GM18858 (cell line): ENCODE results near the gene DOK6.

Experiments used
- ATAC-seq: cut with Tn5 transposase; IDR thresholded peaks from one replicate; pipeline ENCODE4 v1.9.1; 2021; ENCODE audit not compliant: unreplicated experiment

The DOK6 gene

GRCh38 chr18:69734536-69734935 lies 333.8 kb downstream of the DOK6 start:
- no peak for ATAC-seq

GRCh38 chr18:69736730-69737129 lies 336.0 kb downstream of the DOK6 start:
- no peak for ATAC-seq

GRCh38 chr18:69737851-69738250 lies 337.2 kb downstream of the DOK6 start:
- ATAC-seq = no peak

- ATAC-seq = no peak
Measured at GRCh38 chr18:69747388-69747787, 346.7 kb downstream of the DOK6 start.

GRCh38 chr18:69752737-69753380 lies 352.2 kb downstream of the DOK6 start:
- no peak for ATAC-seq

- no peak for ATAC-seq
Measured at GRCh38 chr18:69754108-69754507, 353.4 kb downstream of the DOK6 start.

GRCh38 chr18:69755041-69755440 lies 354.4 kb downstream of the DOK6 start:
- no peak for ATAC-seq

GRCh38 chr18:69755856-69756496 lies 355.3 kb downstream of the DOK6 start:
- ATAC-seq = no peak

- no peak for ATAC-seq
Measured at GRCh38 chr18:69757733-69758132, 357.0 kb downstream of the DOK6 start.

- ATAC-seq = no peak
Measured at GRCh38 chr18:69758458-69758857, 357.8 kb downstream of the DOK6 start.

- no peak for ATAC-seq
Measured at GRCh38 chr18:69759046-69759445, 358.4 kb downstream of the DOK6 start.

- no peak for ATAC-seq
Measured at GRCh38 chr18:69763002-69763401, 362.3 kb downstream of the DOK6 start.

GRCh38 chr18:69763821-69764220 lies 363.1 kb downstream of the DOK6 start:
- no peak for ATAC-seq

GRCh38 chr18:69770238-69770637 lies 369.6 kb downstream of the DOK6 start:
- ATAC-seq = no peak

GRCh38 chr18:69774831-69775230 lies 374.1 kb downstream of the DOK6 start:
- ATAC-seq = no peak

- ATAC-seq = no peak
Measured at GRCh38 chr18:69777248-69777647, 376.6 kb downstream of the DOK6 start.

- no peak for ATAC-seq
Measured at GRCh38 chr18:69778680-69779079, 378.0 kb downstream of the DOK6 start.

GRCh38 chr18:69780851-69781250 lies 380.2 kb downstream of the DOK6 start:
- ATAC-seq = no peak

- no peak for ATAC-seq
Measured at GRCh38 chr18:69784815-69785214, 384.1 kb downstream of the DOK6 start.

GRCh38 chr18:69785466-69785865 lies 384.8 kb downstream of the DOK6 start:
- ATAC-seq = no peak

GRCh38 chr18:69786427-69786826 lies 385.7 kb downstream of the DOK6 start:
- ATAC-seq = no peak

GRCh38 chr18:69787825-69788547 lies 387.3 kb downstream of the DOK6 start:
- ATAC-seq = no peak
